Caco-2 (cell line): Measurements from ENCODE around the gene ST6GALNAC2. TPM values are rescaled to one million over a fixed set of nuclear protein-coding genes. Genes with fewer than 3 reads are reported as not detected.
"Not testable (repeated sequence)": the region's sequence is repeated elsewhere in the genome, so short reads cannot be mapped to it uniquely, and the experiment has no call there.

Source experiments
- BruUV-seq: library from RNA; stranded (reverse); fragments of 400-500 nt; replicated peaks from 2 replicates; lab custom pipeline; 2021; lab: Mats Ljungman, UMichigan
- CTCF ChIA-PET: fragments of 300-600 bp; sonication (Branson Sonifier 250); formaldehyde crosslinking; loops from one replicate; lab custom pipeline; 2022; ENCODE audit warnings: antibody characterized with exemption; lab: Charles Lee
- POLR2A ChIA-PET: fragments of 300-600 bp; sonication (Branson Sonifier 250); formaldehyde crosslinking; loops from one replicate; lab custom pipeline; 2022; ENCODE audit warnings: antibody characterized with exemption; lab: Charles Lee
- DNase-seq, 2 experiments: peaks; one replicate each; pipeline versions ENCODE4 v3.0.0 to v3.0.0-alpha.2; 2020 to 2022
- H3K27me3 ChIP-seq: replicated peaks from 2 replicates; pipeline ENCODE4 v1.6.0; 2011; ENCODE audit warnings: low read length; ENCODE audit not compliant: control insufficient read depth, insufficient read depth
- H3K36me3 ChIP-seq: 2 replicates; pipeline ENCODE4 v1.5.1; 2011; ENCODE audit warnings: low read length; ENCODE audit not compliant: control insufficient read depth, insufficient read depth
- H3K4me1 ChIP-seq: fragments of 250-450 bp; sonication (Bioruptor Pico); 2 replicates; pipeline ENCODE4 v1.5.1; 2020; ENCODE audit warnings: mild to moderate bottlenecking
- H3K4me3 ChIP-seq: 2 replicates; pipeline ENCODE4 v1.5.1; 2011; ENCODE audit warnings: low read depth, mild to moderate bottlenecking, control low read depth, low read length
- H3K9me3 ChIP-seq: fragments of 250-450 bp; sonication (Bioruptor Pico); 2 replicates; pipeline ENCODE4 v1.5.1; 2020; ENCODE audit warnings: mild to moderate bottlenecking, moderate library complexity
- H3K27ac Mint-ChIP-seq: one replicate; pipeline ENCODE4 v1.8.0; 2022; ENCODE audit warnings: mixed read lengths; ENCODE audit not compliant: unreplicated experiment
- H3K27me3 Mint-ChIP-seq: one replicate; pipeline ENCODE4 v1.8.0; 2022; ENCODE audit warnings: mixed read lengths; ENCODE audit not compliant: insufficient read depth, unreplicated experiment
- H3K36me3 Mint-ChIP-seq: one replicate; pipeline ENCODE4 v1.8.0; 2022; ENCODE audit warnings: mild to moderate bottlenecking, mixed read lengths; ENCODE audit not compliant: insufficient read depth, unreplicated experiment
- H3K4me1 Mint-ChIP-seq: one replicate; pipeline ENCODE4 v1.8.0; 2022; ENCODE audit warnings: low read depth, mixed read lengths; ENCODE audit not compliant: unreplicated experiment
- H3K4me3 Mint-ChIP-seq: one replicate; pipeline ENCODE4 v1.8.0; 2022; ENCODE audit warnings: mild to moderate bottlenecking, moderate library complexity, mixed read lengths; ENCODE audit not compliant: unreplicated experiment
- H3K9me3 Mint-ChIP-seq: one replicate; pipeline ENCODE4 v1.8.0; 2022; ENCODE audit warnings: mixed read lengths; ENCODE audit not compliant: unreplicated experiment
- intact Hi-C: fragments of 100-400 bp; cut with micrococcal nuclease; formaldehyde crosslinking; loops from one replicate; pipeline ENCODE4 v1.10.0; 2022; ENCODE audit not compliant: unreplicated experiment
- total RNA-seq: library from RNA; stranded (reverse); gene quantifications from 2 replicates; pipeline ENCODE4 v1.2.3, GENCODE V29; 2022
- TF ChIP-seq, protein P1 (sequence below), 2 experiments: fragments of 200-600 bp in 1 of 2; IDR thresholded peaks; 1 replicate in 1 of 2; 2 replicates in 1 of 2; pipeline versions ENCODE4 v1.5.1 to v1.8.0; 2011 to 2022; ENCODE audit warnings: antibody characterized with exemption in 1 of 2, control low read depth in 1 of 2, inconsistent platforms in 1 of 2, low read depth in 1 of 2, low read length in 1 of 2, mild to moderate bottlenecking in 1 of 2, moderate library complexity in 1 of 2; ENCODE audit not compliant: insufficient read depth in 1 of 2, severe bottlenecking in 1 of 2, unreplicated experiment in 1 of 2

Gene ST6GALNAC2
- total RNA-seq, 1 experiment from 2014 or later = 0.77 TPM

DNA sequence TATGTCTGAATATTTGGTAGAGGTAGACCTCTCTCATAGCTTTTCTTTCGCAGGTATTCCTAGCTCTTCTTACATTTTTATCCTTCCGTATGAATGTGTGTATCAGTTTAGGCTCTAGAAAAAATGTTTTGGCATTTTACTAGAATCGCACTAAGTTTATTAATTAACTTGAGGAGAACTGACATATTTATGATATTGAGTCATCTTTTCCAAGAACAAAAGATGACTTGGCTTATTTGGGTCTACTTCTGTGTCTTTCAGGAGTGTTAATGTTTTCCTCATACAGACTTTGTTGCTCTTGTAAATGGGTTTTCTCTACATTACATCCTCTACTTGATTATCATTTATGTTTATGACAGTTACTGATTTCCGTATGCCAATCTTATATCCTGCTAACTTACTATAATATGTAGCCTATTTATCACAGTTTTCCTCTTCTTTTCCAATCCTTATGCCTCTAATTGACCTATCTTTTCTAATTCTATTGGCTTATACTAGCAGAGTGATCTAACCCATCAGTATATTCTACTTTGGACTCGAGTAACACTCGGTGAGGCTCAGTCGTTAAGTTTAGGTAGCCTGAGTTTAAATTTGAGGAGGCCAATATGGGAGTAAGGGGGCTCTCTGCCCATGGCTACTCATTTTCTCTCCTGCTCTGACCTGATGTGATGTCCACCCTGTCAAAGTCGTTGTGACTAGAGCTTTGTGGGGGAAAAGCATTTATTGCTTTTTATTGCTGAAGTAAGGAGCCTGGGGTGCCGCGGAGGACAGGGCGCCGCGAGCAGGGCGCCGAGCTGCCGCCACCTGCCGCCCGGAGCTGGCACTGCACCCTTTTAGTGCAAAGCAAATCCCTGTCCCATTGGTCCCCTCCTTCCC is 37.8 kb upstream of the ST6GALNAC2 start:
- H3K27ac Mint-ChIP-seq = no peak overlapping the region

DNA sequence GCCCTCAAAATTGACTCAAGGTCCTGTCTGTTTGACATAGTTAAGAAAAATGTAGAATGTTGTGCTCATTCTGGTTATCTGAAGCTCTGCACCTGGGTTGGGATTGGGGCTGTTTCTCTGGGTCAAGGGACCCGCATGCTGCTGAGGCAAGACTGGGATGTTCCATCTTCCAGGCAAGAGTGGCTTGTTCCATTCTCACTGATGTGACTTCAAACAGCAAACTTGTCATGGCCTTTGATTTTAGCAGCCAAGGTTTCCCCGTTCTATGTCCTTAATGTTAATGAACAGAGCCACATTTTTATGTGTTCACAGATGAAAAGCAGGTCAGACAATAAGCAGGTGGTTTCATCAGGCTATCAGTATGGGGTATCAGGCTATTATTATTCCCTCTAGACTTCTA is 32.2 kb upstream of the ST6GALNAC2 start:
- Mint-ChIP-seq H3K9me3 (no peaks in the 10 kb centered on the region), H3K27me3 (no peaks in the 10 kb centered on the region), H3K4me1 (peaks cover 13% of the 10 kb centered on the region), H3K36me3 (peaks cover 24% of the 10 kb centered on the region), H3K4me3 (no peak overlapping the region), H3K27ac (no peak overlapping the region)
- no TSS peak for BruUV-seq
- ChIA-PET POLR2A (no interaction called here), CTCF (no interaction called here)
- Histone ChIP-seq H3K4me1 (peaks cover 15% of the 10 kb centered on the region), H3K9me3 (peaks cover 19% of the 10 kb centered on the region), H3K27me3 (no peaks in the 10 kb centered on the region), H3K4me3 (no peak overlapping the region), H3K36me3 (no peaks in the 10 kb centered on the region; the same call in 1 of the 2 replicates)
- DNase-seq = no peak
- TF ChIP-seq, protein P1, sequence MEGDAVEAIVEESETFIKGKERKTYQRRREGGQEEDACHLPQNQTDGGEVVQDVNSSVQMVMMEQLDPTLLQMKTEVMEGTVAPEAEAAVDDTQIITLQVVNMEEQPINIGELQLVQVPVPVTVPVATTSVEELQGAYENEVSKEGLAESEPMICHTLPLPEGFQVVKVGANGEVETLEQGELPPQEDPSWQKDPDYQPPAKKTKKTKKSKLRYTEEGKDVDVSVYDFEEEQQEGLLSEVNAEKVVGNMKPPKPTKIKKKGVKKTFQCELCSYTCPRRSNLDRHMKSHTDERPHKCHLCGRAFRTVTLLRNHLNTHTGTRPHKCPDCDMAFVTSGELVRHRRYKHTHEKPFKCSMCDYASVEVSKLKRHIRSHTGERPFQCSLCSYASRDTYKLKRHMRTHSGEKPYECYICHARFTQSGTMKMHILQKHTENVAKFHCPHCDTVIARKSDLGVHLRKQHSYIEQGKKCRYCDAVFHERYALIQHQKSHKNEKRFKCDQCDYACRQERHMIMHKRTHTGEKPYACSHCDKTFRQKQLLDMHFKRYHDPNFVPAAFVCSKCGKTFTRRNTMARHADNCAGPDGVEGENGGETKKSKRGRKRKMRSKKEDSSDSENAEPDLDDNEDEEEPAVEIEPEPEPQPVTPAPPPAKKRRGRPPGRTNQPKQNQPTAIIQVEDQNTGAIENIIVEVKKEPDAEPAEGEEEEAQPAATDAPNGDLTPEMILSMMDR (IDR thresholded peaks at IDR 0.05; ENCODE audit: insufficient read depth in 1 of 2, low read depth in 1 of 2, low read length in 1 of 2, severe bottlenecking in 1 of 2, unreplicated experiment in 1 of 2) = no peak
- intact Hi-C loops = no loop called here

More for the DNA sequence above, 37.8 kb upstream of the ST6GALNAC2 start:
- no peaks in the 10 kb centered on the region for H3K36me3 ChIP-seq
- Mint-ChIP-seq H3K4me1 (peaks cover 10% of the 10 kb centered on the region), H3K4me3 (peak overlapping the region; percentile 48), H3K9me3 (no peaks in the 10 kb centered on the region), H3K36me3 (peaks cover 6% of the 10 kb centered on the region), H3K27me3 (no peaks in the 10 kb centered on the region)
- H3K9me3 ChIP-seq = no peaks in the 10 kb centered on the region
- H3K4me3 ChIP-seq = no peak overlapping the region
- peak; percentile 72 to 88 for DNase-seq
- BruUV-seq = no TSS peak
- ChIA-PET CTCF (interaction anchor here (0.6 to 3.5 kb wide), 21 partner anchors 10 to 1722 kb away, joined by 3 to 29 read pairs (median 5); partner anchors contain the start of gene PRCD), POLR2A (interaction anchor here (0.7 to 1.4 kb wide), 3 partner anchors 48 to 66 kb away, joined by 3 read pairs; no protein-coding TSS in a partner anchor)
- H3K4me1 ChIP-seq = peaks cover 9% of the 10 kb centered on the region; the same call in 1 of the 2 replicates
- intact Hi-C loops = loop anchor here (1.0 to 5.0 kb wide), 3 partner anchors 36 to 65 kb away; partner anchors contain the start of gene ST6GALNAC2
- TF ChIP-seq, protein P1 (IDR thresholded peaks at IDR 0.05; ENCODE audit: insufficient read depth in 1 of 2, low read depth in 1 of 2, low read length in 1 of 2, severe bottlenecking in 1 of 2, unreplicated experiment in 1 of 2) = peak; percentile 96 to 98
- no peaks in the 10 kb centered on the region for H3K27me3 ChIP-seq

DNA sequence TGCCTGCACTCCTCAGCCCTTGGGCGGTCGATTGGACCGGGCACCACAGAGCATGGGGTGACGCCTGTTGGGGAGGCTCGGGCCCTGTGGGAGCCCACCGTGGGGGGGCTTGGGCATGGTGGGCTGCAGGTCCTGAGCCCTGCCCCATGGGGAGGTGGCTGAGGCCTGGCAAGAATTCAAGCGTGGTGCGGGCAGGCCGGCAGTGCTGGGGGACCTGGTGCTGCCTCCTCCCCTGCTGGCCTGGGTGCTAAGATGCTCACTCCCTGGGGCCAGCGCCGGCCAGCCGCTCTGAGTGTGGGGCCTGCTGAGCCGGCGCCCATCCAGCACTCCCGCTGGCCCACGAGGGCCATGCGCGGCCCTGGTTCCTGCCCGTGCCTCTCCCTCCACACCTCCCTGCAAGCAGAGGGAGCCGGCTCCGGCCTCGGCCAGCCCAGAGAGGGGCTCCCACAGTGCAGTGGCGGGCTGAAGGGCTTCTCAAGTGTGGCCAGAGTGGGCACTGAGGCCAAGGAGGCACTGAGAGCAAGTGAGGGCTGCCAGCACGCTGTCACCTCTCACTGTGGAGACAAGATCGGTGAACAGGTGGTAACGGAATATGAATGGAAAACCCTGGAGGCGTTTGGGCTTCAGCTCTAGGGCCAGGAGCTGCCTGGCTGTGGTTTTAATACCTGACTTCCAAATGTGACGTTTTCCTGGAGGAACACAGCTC is 29.4 kb upstream of the ST6GALNAC2 start:
- Histone ChIP-seq H3K27me3 (no peaks in the 10 kb centered on the region), H3K9me3 (peaks cover 19% of the 10 kb centered on the region), H3K36me3 (no peaks in the 10 kb centered on the region; the same call in 1 of the 2 replicates), H3K4me3 (no peak overlapping the region), H3K4me1 (peaks cover 33% of the 10 kb centered on the region)
- intact Hi-C loops = no loop called here
- no peaks in the 10 kb centered on the region for H3K27me3 Mint-ChIP-seq
- CTCF ChIA-PET = interaction anchor here (4.0 kb wide), 1 partner anchor 9 kb away, joined by 29 read pairs; no protein-coding TSS in a partner anchor
- H3K9me3 Mint-ChIP-seq = no peaks in the 10 kb centered on the region
- no peak for DNase-seq
- peaks cover 30% of the 10 kb centered on the region for H3K36me3 Mint-ChIP-seq
- POLR2A ChIA-PET = interaction anchor here (0.5 kb wide), 1 partner anchor 13 kb away, joined by 3 read pairs; no protein-coding TSS in a partner anchor
- H3K27ac Mint-ChIP-seq = no peak overlapping the region
- TF ChIP-seq, protein P1 (IDR thresholded peaks at IDR 0.05; ENCODE audit: insufficient read depth in 1 of 2, low read depth in 1 of 2, low read length in 1 of 2, severe bottlenecking in 1 of 2, unreplicated experiment in 1 of 2) = no peak
- H3K4me1 Mint-ChIP-seq = peaks cover 35% of the 10 kb centered on the region
- H3K4me3 Mint-ChIP-seq = no peak overlapping the region
- no TSS peak for BruUV-seq

DNA sequence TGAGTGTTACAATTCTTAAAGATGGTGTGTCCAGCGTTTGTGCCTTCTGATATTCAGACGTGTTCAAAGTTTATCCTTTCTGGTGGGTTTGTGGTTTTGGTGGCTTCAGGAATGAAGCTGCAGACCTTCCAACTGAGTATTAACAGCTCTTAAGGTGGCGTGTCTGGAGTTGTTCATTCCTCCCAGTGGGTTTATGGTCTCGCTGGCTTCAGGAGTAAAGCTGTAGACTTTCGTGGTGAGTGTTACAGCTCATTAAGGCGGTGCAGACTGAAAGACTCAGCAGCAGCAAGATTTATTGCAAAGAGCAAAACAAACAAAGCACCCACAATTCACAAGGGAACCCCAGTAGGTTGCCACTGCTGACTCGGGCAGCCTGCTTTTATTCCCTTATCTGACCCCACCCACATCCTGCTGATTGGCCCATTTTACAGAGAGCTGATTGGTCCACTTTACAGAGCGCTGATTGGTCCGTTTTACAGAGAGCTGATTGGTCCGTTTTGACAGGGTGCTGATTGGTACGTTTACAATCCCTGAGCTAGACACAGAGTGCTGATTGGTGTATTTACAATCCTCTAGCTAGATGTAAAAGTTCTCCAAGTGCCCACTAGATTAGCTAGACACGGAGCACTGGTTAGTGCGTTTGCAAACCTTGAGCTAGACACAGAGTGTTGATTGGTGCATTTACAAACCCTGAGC is 28.6 kb upstream of the ST6GALNAC2 start:
- H3K36me3 ChIP-seq, BruUV-seq, intact Hi-C loops, DNase-seq, H3K27me3 ChIP-seq, H3K9me3 Mint-ChIP-seq, H3K4me3 ChIP-seq, H3K27me3 Mint-ChIP-seq, H3K4me3 Mint-ChIP-seq: not testable (repeated sequence)
- H3K36me3 Mint-ChIP-seq = peaks cover 30% of the 10 kb centered on the region
- ChIA-PET POLR2A (interaction anchor here (0.6 to 1.3 kb wide), 2 partner anchors 13 to 42 kb away, joined by 3 read pairs; no protein-coding TSS in a partner anchor), CTCF (interaction anchor here (0.7 to 4.0 kb wide), 4 partner anchors 10 to 57 kb away, joined by 4 to 29 read pairs (median 7); no protein-coding TSS in a partner anchor)
- H3K9me3 ChIP-seq = peaks cover 19% of the 10 kb centered on the region
- H3K27ac Mint-ChIP-seq = peak overlapping the region; percentile 91
- H3K4me1 Mint-ChIP-seq = peaks cover 38% of the 10 kb centered on the region
- H3K4me1 ChIP-seq = peaks cover 33% of the 10 kb centered on the region
